Muscle layer of duodenum (tissue), 2 donors: ENCODE measurements around the gene CFAP410.
"Not testable (repeated sequence)": the region's sequence is repeated elsewhere in the genome, so short reads cannot be mapped to it uniquely, and the experiment has no call there.

Experiments
- H3K27ac ChIP-seq: one replicate; pipeline ENCODE4 v1.7.0; 2013; ENCODE audit warnings: mild to moderate bottlenecking, low read length
- H3K27me3 ChIP-seq: one replicate; pipeline ENCODE4 v1.7.0; 2013; ENCODE audit warnings: low read depth, mild to moderate bottlenecking, control low read depth, low read length
- H3K36me3 ChIP-seq, 2 donors: one replicate each; pipeline ENCODE4 v1.7.0; 2013; ENCODE audit warnings: low read length in 2 of 2, control low read depth in 1 of 2, mild to moderate bottlenecking in 1 of 2; ENCODE audit not compliant: insufficient read depth in 2 of 2, control insufficient read depth in 1 of 2
- H3K4me1 ChIP-seq, 2 donors: one replicate each; pipeline ENCODE4 v1.7.0; 2013; ENCODE audit warnings: low read length in 2 of 2, mild to moderate bottlenecking in 2 of 2, control low read depth in 1 of 2, moderate library complexity in 1 of 2; ENCODE audit not compliant: insufficient read depth in 2 of 2, control insufficient read depth in 1 of 2
- H3K4me3 ChIP-seq, 2 donors: one replicate each; pipeline ENCODE4 v1.7.0; 2013; ENCODE audit warnings: low read length in 2 of 2, low read depth in 1 of 2, mild to moderate bottlenecking in 1 of 2
- H3K9me3 ChIP-seq, 2 donors: one replicate each; pipeline ENCODE4 v1.7.0; 2013; ENCODE audit warnings: low read length in 2 of 2, control low read depth in 1 of 2, mild to moderate bottlenecking in 1 of 2; ENCODE audit not compliant: control insufficient read depth in 1 of 2
- donor health status: healthy.

CFAP410 gene

GRCh38 chr21:44366586-44367211 is 27.5 kb upstream of the CFAP410 start:
- no peaks in the 10 kb centered on the region for H3K36me3 ChIP-seq
- peaks cover 0 to 12% of the 10 kb centered on the region in 2 donors for H3K4me1 ChIP-seq
- H3K4me3 ChIP-seq, result no peak overlapping the region
- no peaks in the 10 kb centered on the region for H3K27me3 ChIP-seq
- H3K27ac ChIP-seq, result no peak overlapping the region
- peaks cover 6% of the 10 kb centered on the region in 2 donors for H3K9me3 ChIP-seq

- H3K9me3 ChIP-seq, result peaks cover 6% of the 10 kb centered on the region in 2 donors
- no peaks in the 10 kb centered on the region for H3K27me3 ChIP-seq
- no peaks in the 10 kb centered on the region for H3K36me3 ChIP-seq
Measured at GRCh38 chr21:44365967-44366585, 26.9 kb upstream of the CFAP410 start.

GRCh38 chr21:44365251-44365966 is 26.2 kb upstream of the CFAP410 start:
- peaks cover 0 to 12% of the 10 kb centered on the region in 2 donors for H3K4me1 ChIP-seq
- H3K27me3 ChIP-seq, result no peaks in the 10 kb centered on the region
- no peak overlapping the region for H3K27ac ChIP-seq
- H3K9me3 ChIP-seq, result peaks cover 6% of the 10 kb centered on the region in 2 donors
- no peaks in the 10 kb centered on the region for H3K36me3 ChIP-seq
- H3K4me3 ChIP-seq, result no peak overlapping the region

More at GRCh38 chr21:44365967-44366585, 26.9 kb upstream of the CFAP410 start:
- no peak overlapping the region for H3K27ac ChIP-seq
- H3K4me1 ChIP-seq, result peaks cover 0 to 12% of the 10 kb centered on the region in 2 donors
- H3K4me3 ChIP-seq, result no peak overlapping the region

- H3K4me3 ChIP-seq, result no peak overlapping the region
- H3K36me3 ChIP-seq, result no peaks in the 10 kb centered on the region
- no peaks in the 10 kb centered on the region for H3K27me3 ChIP-seq
- no peak overlapping the region for H3K27ac ChIP-seq
- peaks cover 0 to 5% of the 10 kb centered on the region in 2 donors for H3K4me1 ChIP-seq
- peaks cover 6% of the 10 kb centered on the region in 2 donors for H3K9me3 ChIP-seq
Measured at GRCh38 chr21:44364151-44365053, 25.2 kb upstream of the CFAP410 start.

- Histone ChIP-seq H3K9me3 (peaks cover 6% of the 10 kb centered on the region in 2 donors), H3K36me3 (no peaks in the 10 kb centered on the region), H3K4me3 (no peak overlapping the region), H3K27me3 (no peaks in the 10 kb centered on the region), H3K4me1 (no peaks in the 10 kb centered on the region), H3K27ac (no peak overlapping the region)
Measured at GRCh38 chr21:44363278-44363677, 24.1 kb upstream of the CFAP410 start.

GRCh38 chr21:44361903-44362302 is 22.7 kb upstream of the CFAP410 start:
- not testable (repeated sequence) for H3K9me3 ChIP-seq, H3K27ac ChIP-seq, H3K4me3 ChIP-seq, H3K4me1 ChIP-seq, H3K36me3 ChIP-seq, H3K27me3 ChIP-seq

GRCh38 chr21:44360159-44360558 is 21.0 kb upstream of the CFAP410 start:
- H3K9me3 ChIP-seq, result peaks cover 6% of the 10 kb centered on the region in 2 donors
- no peak overlapping the region for H3K27ac ChIP-seq
- H3K4me3 ChIP-seq, result no peak overlapping the region
- no peaks in the 10 kb centered on the region for H3K4me1 ChIP-seq
- H3K27me3 ChIP-seq, result no peaks in the 10 kb centered on the region
- no peaks in the 10 kb centered on the region for H3K36me3 ChIP-seq

GRCh38 chr21:44359396-44359795 is 20.2 kb upstream of the CFAP410 start:
- Histone ChIP-seq H3K27ac (no peak overlapping the region), H3K4me1 (no peaks in the 10 kb centered on the region)

GRCh38 chr21:44357064-44357837 is 18.1 kb upstream of the CFAP410 start:
- no peaks in the 10 kb centered on the region for H3K36me3 ChIP-seq
- peaks cover 0 to 6% of the 10 kb centered on the region in 2 donors for H3K4me1 ChIP-seq
- H3K9me3 ChIP-seq, result no peaks in the 10 kb centered on the region
- H3K27ac ChIP-seq, result no peak overlapping the region
- H3K27me3 ChIP-seq, result no peaks in the 10 kb centered on the region
- no peak overlapping the region for H3K4me3 ChIP-seq

More at GRCh38 chr21:44359396-44359795, 20.2 kb upstream of the CFAP410 start:
- no peak overlapping the region for H3K4me3 ChIP-seq
- H3K36me3 ChIP-seq, result no peaks in the 10 kb centered on the region
- H3K27me3 ChIP-seq, result no peaks in the 10 kb centered on the region
- peaks cover 6% of the 10 kb centered on the region in 2 donors for H3K9me3 ChIP-seq

- Histone ChIP-seq H3K4me1 (peaks cover 0 to 9% of the 10 kb centered on the region in 2 donors), H3K27ac (no peak overlapping the region), H3K4me3 (no peak overlapping the region), H3K9me3 (no peaks in the 10 kb centered on the region), H3K27me3 (no peaks in the 10 kb centered on the region), H3K36me3 (no peaks in the 10 kb centered on the region)
Measured at GRCh38 chr21:44356636-44357035, 17.4 kb upstream of the CFAP410 start.
